Esophagus muscularis mucosa (tissue), 4 donors: ENCODE data around the gene ABCB8. TPM values are rescaled to one million over a fixed set of nuclear protein-coding genes. Genes with fewer than 3 reads are reported as not detected.

ENCODE experiments used
- DNase-seq: peaks from one replicate; pipeline ENCODE4 v3.0.0-alpha.2; 2017; ENCODE audit errors: extremely low spot score
- H3K27ac ChIP-seq, 4 donors: fragments of 200-600 bp; sonication (generic); replicated peaks in 1 of 4; 1 replicate in 3 of 4; 2 replicates in 1 of 4; pipeline ENCODE4 v1.5.1; 2016 to 2019; ENCODE audit warnings: mild to moderate bottlenecking in 1 of 4
- H3K27me3 ChIP-seq, 4 donors: fragments of 200-600 bp; sonication (generic); one replicate each; pipeline versions ENCODE4 v1.5.1 to v1.6.0; 2016 to 2019
- H3K36me3 ChIP-seq, 4 donors: fragments of 200-600 bp; sonication (generic); one replicate each; pipeline ENCODE4 v1.5.1; 2016 to 2019
- H3K4me1 ChIP-seq, 4 donors: fragments of 200-600 bp; sonication (generic); one replicate each; pipeline ENCODE4 v1.5.1; 2016 to 2019
- H3K4me3 ChIP-seq, 4 donors: fragments of 200-600 bp; sonication (generic); 1 replicate in 2 of 4; 2 replicates in 2 of 4; pipeline ENCODE4 v1.5.1; 2016 to 2019; ENCODE audit warnings: mild to moderate bottlenecking in 4 of 4, moderate library complexity in 1 of 4
- H3K9me3 ChIP-seq, 4 donors: fragments of 200-600 bp; sonication (generic); 1 replicate in 3 of 4; 2 replicates in 1 of 4; pipeline ENCODE4 v1.5.1; 2016 to 2019
- CTCF ChIP-seq, 3 experiments: fragments of 200-600 bp in 2 of 3; fragments of 450-650 bp in 1 of 3; sonication (generic) in 2 of 3; IDR thresholded peaks; one replicate each; pipeline ENCODE4 v1.5.1; 2017 to 2019; ENCODE audit warnings: antibody characterized with exemption in 3 of 3, mild to moderate bottlenecking in 2 of 3, moderate library complexity in 1 of 3
- EP300 ChIP-seq: sonication (generic); formaldehyde crosslinking; IDR thresholded peaks from one replicate; pipeline ENCODE4 v1.6.1; 2017; ENCODE audit warnings: antibody characterized with exemption
- POLR2A ChIP-seq: fragments of 450-650 bp; IDR thresholded peaks from one replicate; pipeline ENCODE4 v1.6.1; 2017; ENCODE audit warnings: antibody characterized with exemption, moderate library complexity, mild to moderate bottlenecking, low read depth
- POLR2AphosphoS5 ChIP-seq, 2 donors: sonication (generic); formaldehyde crosslinking; IDR thresholded peaks; one replicate each; pipeline ENCODE4 v1.6.1; 2017; ENCODE audit warnings: antibody characterized with exemption in 2 of 2
- WGBS: methylation state at CpG from one replicate; pipeline ENCODE4 v1.1.5; 2018; 5-methylcytosine and 5-hydroxymethylcytosine counted together
- intact Hi-C: fragments of 100-400 bp; cut with DNase I; formaldehyde crosslinking; loops from one replicate; pipeline ENCODE4 v1.15.1; 2023
- total RNA-seq, 4 donors: library from RNA; depleted of rRNA; stranded (reverse); fragments of >200 nt; gene quantifications; one replicate each; pipeline versions ENCODE4 v1.1.0 to v1.2.1, GENCODE V29; 2016

The ABCB8 gene
- total RNA-seq, 4 donors from 2014 or later: 13.1 to 25.3 (median 19.9) TPM

DNA sequence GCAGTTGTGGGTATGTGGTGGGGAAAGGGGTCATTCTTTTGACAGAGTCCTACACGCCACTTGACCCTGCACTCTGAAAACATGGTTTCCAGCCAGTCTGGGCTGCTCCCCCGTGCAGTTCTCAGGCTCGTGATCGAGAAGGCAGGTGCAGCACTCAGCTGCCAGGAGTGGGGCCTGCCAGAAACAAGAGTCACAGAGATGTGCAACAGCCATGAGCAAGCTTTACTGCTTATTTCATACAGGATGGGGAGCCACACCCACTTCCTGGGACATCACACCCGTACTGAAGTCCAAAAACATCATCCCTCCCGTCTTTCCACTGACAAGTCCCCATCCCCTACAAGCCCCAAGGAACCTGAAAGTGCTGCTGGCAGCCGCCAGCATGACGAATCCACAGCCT, 13.3 kb upstream of the ABCB8 start:
- intact Hi-C loops: loop anchor here (10.0 kb wide), 1 partner anchor 240 kb away; no protein-coding TSS in a partner anchor
- 67% methylated on average over 8 of the region's 8 CpGs for WGBS
- peaks cover 0 to 94% (median 40%) of the 10 kb centered on the region in 4 donors for H3K27me3 ChIP-seq

DNA sequence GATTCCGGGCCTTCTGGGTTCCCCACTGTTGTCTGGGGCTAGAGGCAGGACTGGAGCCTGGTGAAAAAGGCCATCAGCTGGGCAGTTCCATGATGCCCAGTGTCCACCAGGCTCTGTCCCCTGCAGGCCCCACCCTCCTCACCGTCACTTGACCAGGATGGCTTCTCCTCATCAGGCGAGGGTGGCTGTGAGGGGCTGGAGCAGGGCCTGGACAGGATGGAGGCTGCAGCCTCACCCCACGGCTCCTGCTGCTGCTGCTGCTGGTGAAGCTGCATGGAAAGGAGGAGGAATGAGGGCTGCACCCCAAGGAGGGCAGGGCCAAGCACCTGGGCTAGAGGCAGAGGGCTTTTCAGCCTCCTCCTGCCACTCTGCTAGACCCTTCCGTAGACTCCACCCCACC, 12.3 kb upstream of the ABCB8 start:
- WGBS: 85% methylated on average over 4 of the region's 5 CpGs
- no peak for TF ChIP-seq POLR2A
- TF ChIP-seq CTCF (IDR thresholded peaks at IDR 0.05): no peak
- no peak for TF ChIP-seq POLR2AphosphoS5 (IDR thresholded peaks at IDR 0.05)
- intact Hi-C loops: loop anchor here (10.0 kb wide), 1 partner anchor 241 kb away; no protein-coding TSS in a partner anchor
- peaks cover 0 to 94% (median 41%) of the 10 kb centered on the region in 4 donors for H3K27me3 ChIP-seq
- H3K9me3 ChIP-seq: no peaks in the 10 kb centered on the region
- peaks cover 35 to 43% (median 39%) of the 10 kb centered on the region in 4 donors for H3K4me1 ChIP-seq
- DNase-seq: no peak
- peaks cover 0 to 24% (median 0%) of the 10 kb centered on the region in 4 donors for H3K36me3 ChIP-seq
- H3K27ac ChIP-seq: no peak overlapping the region
- no peak overlapping the region for H3K4me3 ChIP-seq

More for the DNA sequence above, 13.3 kb upstream of the ABCB8 start:
- Histone ChIP-seq H3K9me3 (no peaks in the 10 kb centered on the region), H3K4me3 (no peak overlapping the region), H3K36me3 (peaks cover 0 to 26% (median 2%) of the 10 kb centered on the region in 4 donors), H3K27ac (no peak overlapping the region), H3K4me1 (peaks cover 35 to 43% (median 39%) of the 10 kb centered on the region in 4 donors)
- DNase-seq: no peak
- TF ChIP-seq POLR2A (no peak), POLR2AphosphoS5 (IDR thresholded peaks at IDR 0.05) (no peak), EP300 (no peak), CTCF (IDR thresholded peaks at IDR 0.05) (no peak)

- intact Hi-C loops: loop anchor here (10.0 kb wide), 1 partner anchor 242 kb away; no protein-coding TSS in a partner anchor
- peaks cover 0 to 91% (median 41%) of the 10 kb centered on the region in 4 donors for H3K27me3 ChIP-seq
Observed at GRCh38 chr7:151016505-151016904, 11.7 kb upstream of the ABCB8 start.

DNA sequence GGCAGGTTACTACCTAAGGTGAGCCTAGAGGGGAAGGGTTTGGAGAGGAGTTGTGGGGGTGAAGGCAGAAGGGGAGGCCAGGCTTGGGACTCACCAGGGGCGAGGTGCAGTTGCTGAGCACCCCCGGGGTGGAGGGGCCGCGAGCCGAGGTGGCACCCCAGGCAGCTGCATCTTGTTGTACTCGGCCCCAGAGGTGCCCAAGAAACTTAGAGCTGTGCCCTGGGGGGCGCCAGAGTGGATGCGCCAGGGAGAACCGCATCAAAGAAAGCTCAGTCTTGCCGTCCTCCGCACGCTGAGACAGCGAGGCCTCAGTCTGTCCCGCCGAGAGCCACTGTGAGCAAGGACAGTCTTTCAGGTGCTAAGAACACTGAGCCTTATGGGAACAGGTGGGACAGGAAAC, 11.3 kb upstream of the ABCB8 start:
- peaks cover 0 to 91% (median 41%) of the 10 kb centered on the region in 4 donors for H3K27me3 ChIP-seq
- 93% methylated on average over 15 of the region's 15 CpGs for WGBS
- TF ChIP-seq CTCF (IDR thresholded peaks at IDR 0.05) (no peak), EP300 (no peak), POLR2A (no peak), POLR2AphosphoS5 (IDR thresholded peaks at IDR 0.05) (no peak)
- H3K9me3 ChIP-seq: no peaks in the 10 kb centered on the region
- intact Hi-C loops: loop anchor here (10.0 kb wide), 1 partner anchor 242 kb away; no protein-coding TSS in a partner anchor
- H3K27ac ChIP-seq: no peak overlapping the region
- peaks cover 0 to 24% (median 0%) of the 10 kb centered on the region in 4 donors for H3K36me3 ChIP-seq
- H3K4me1 ChIP-seq: peaks cover 35 to 43% (median 39%) of the 10 kb centered on the region in 4 donors
- no peak for DNase-seq
- H3K4me3 ChIP-seq: no peak overlapping the region

More at GRCh38 chr7:151016505-151016904, 11.7 kb upstream of the ABCB8 start:
- DNase-seq: no peak
- Histone ChIP-seq H3K9me3 (no peaks in the 10 kb centered on the region), H3K27ac (no peak overlapping the region), H3K4me3 (no peak overlapping the region), H3K4me1 (peaks cover 35 to 43% (median 39%) of the 10 kb centered on the region in 4 donors), H3K36me3 (peaks cover 0 to 24% (median 0%) of the 10 kb centered on the region in 4 donors)
- 81% methylated on average over 8 of the region's 8 CpGs for WGBS
- no peak for TF ChIP-seq POLR2A
- TF ChIP-seq CTCF (IDR thresholded peaks at IDR 0.05): no peak
